Vagina (tissue), 2 donors: ENCODE data around the gene TAOK3. TPM values are rescaled to one million over a fixed set of nuclear protein-coding genes. Genes with fewer than 3 reads are reported as not detected.

ENCODE experiments used
- DNase-seq, 2 donors: peaks; one replicate each; pipeline ENCODE4 v3.0.0-alpha.2; 2017; ENCODE audit errors: extremely low spot score in 2 of 2
- H3K27ac ChIP-seq: fragments of 200-600 bp; sonication (generic); one replicate; pipeline ENCODE4 v1.5.1; 2019
- H3K27me3 ChIP-seq: fragments of 200-600 bp; sonication (generic); one replicate; pipeline ENCODE4 v1.5.1; 2019
- H3K36me3 ChIP-seq, 2 donors: fragments of 200-600 bp; sonication (generic); one replicate each; pipeline ENCODE4 v1.5.1; 2017 to 2019
- H3K4me1 ChIP-seq: fragments of 200-600 bp; sonication (generic); one replicate; pipeline ENCODE4 v1.5.1; 2019
- H3K4me3 ChIP-seq, 2 donors: fragments of 200-600 bp; sonication (generic); 1 replicate in 1 of 2; 2 replicates in 1 of 2; pipeline ENCODE4 v1.5.1; 2016 to 2019
- H3K9me3 ChIP-seq: fragments of 200-600 bp; sonication (generic); one replicate; pipeline ENCODE4 v1.5.1; 2019
- CTCF ChIP-seq, 3 experiments: fragments of 450-650 bp in 2 of 3; fragments of 200-600 bp in 1 of 3; sonication (generic) in 1 of 3; IDR thresholded peaks; one replicate each; pipeline ENCODE4 v1.5.1; 2017 to 2019; ENCODE audit warnings: antibody characterized with exemption in 3 of 3, mild to moderate bottlenecking in 2 of 3, moderate library complexity in 2 of 3
- POLR2A ChIP-seq, 2 donors: fragments of 450-650 bp; IDR thresholded peaks; one replicate each; pipeline ENCODE4 v1.6.1; 2017; ENCODE audit warnings: antibody characterized with exemption in 2 of 2, mild to moderate bottlenecking in 2 of 2, moderate library complexity in 2 of 2
- POLR2AphosphoS5 ChIP-seq, 2 donors: sonication (generic); formaldehyde crosslinking; IDR thresholded peaks; one replicate each; pipeline ENCODE4 v1.9.0; 2017; ENCODE audit warnings: antibody characterized with exemption in 2 of 2, mild to moderate bottlenecking in 2 of 2, low read depth in 1 of 2; ENCODE audit not compliant: insufficient read depth in 1 of 2
- intact Hi-C: fragments of 100-400 bp; cut with DNase I; formaldehyde crosslinking; loops from one replicate; pipeline ENCODE4 v1.15.1; 2023
- total RNA-seq: library from RNA; depleted of rRNA; stranded (reverse); fragments of >200 nt; gene quantifications from one replicate; pipeline ENCODE4 v1.2.3, GENCODE V29; 2016

TAOK3 gene
- total RNA-seq, 1 donor from 2014 or later: 41.0 TPM

- intact Hi-C loops: no loop called here
- no peaks in the 10 kb centered on the region for H3K4me1 ChIP-seq
- no peaks in the 10 kb centered on the region for H3K27me3 ChIP-seq
- no peaks in the 10 kb centered on the region for H3K9me3 ChIP-seq
- H3K4me3 ChIP-seq: no peak overlapping the region
- no peak for DNase-seq
- TF ChIP-seq POLR2AphosphoS5 (IDR thresholded peaks at IDR 0.05; ENCODE audit: insufficient read depth in 1 of 2, low read depth in 1 of 2) (no peak), POLR2A (IDR thresholded peaks at IDR 0.05) (no peak), CTCF (IDR thresholded peaks at IDR 0.05) (no peak)
- no peaks in the 10 kb centered on the region for H3K36me3 ChIP-seq
- H3K27ac ChIP-seq: no peak overlapping the region
Measured at GRCh38 chr12:118274066-118274465, 98.6 kb downstream of the TAOK3 start.

DNA sequence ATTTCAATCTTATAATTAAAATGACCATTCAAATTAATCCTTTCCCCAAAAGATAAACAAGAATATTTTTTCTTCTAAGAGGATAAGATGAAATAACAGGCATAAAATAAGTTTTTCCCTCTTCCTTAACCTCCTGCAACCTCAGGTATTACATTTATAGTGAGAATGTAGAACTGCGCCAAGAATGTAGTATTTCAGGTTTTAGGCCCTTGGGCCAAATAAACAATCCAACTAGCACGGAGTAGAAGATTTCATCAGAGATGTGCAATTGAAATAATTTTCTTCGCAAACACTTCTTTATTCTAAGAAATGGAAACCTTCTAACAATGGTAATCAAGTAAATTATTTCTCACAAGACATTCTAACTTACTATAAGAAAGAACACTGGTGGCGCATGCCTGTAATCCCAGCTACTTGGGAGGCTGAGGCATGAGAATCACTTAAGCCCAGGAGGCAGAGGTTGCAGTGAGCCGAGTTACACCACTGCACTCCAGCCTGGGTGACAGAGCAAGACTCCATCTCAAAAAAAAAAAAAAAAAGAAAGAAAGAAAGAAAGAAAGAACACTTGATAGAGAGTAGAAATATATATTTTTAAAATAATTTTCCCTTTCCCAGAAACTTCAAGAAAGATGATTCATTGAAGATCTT, 100.8 kb downstream of the TAOK3 start:
- TF ChIP-seq POLR2A (IDR thresholded peaks at IDR 0.05): no peak
- no peak for TF ChIP-seq CTCF (IDR thresholded peaks at IDR 0.05)
- TF ChIP-seq POLR2AphosphoS5 (IDR thresholded peaks at IDR 0.05; ENCODE audit: insufficient read depth in 1 of 2, low read depth in 1 of 2): peak in 1 of 2 donors; percentile 73
- Histone ChIP-seq H3K9me3 (no peaks in the 10 kb centered on the region), H3K27me3 (no peaks in the 10 kb centered on the region), H3K4me1 (no peaks in the 10 kb centered on the region), H3K4me3 (no peak overlapping the region), H3K27ac (no peak overlapping the region), H3K36me3 (no peaks in the 10 kb centered on the region)
- intact Hi-C loops: no loop called here
- DNase-seq: no peak

- no peak for TF ChIP-seq CTCF (IDR thresholded peaks at IDR 0.05)
- no peak for TF ChIP-seq POLR2AphosphoS5 (IDR thresholded peaks at IDR 0.05; ENCODE audit: insufficient read depth in 1 of 2, low read depth in 1 of 2)
- no peak for TF ChIP-seq POLR2A (IDR thresholded peaks at IDR 0.05)
- peaks cover 0 to 4% of the 10 kb centered on the region in 2 donors for H3K36me3 ChIP-seq
- no peaks in the 10 kb centered on the region for H3K27me3 ChIP-seq
- H3K4me3 ChIP-seq: no peak overlapping the region
- no peak for DNase-seq
- H3K27ac ChIP-seq: no peak overlapping the region
- no peaks in the 10 kb centered on the region for H3K4me1 ChIP-seq
- no peaks in the 10 kb centered on the region for H3K9me3 ChIP-seq
- intact Hi-C loops: no loop called here
Measured at GRCh38 chr12:118271183-118271582, 101.5 kb downstream of the TAOK3 start.

DNA sequence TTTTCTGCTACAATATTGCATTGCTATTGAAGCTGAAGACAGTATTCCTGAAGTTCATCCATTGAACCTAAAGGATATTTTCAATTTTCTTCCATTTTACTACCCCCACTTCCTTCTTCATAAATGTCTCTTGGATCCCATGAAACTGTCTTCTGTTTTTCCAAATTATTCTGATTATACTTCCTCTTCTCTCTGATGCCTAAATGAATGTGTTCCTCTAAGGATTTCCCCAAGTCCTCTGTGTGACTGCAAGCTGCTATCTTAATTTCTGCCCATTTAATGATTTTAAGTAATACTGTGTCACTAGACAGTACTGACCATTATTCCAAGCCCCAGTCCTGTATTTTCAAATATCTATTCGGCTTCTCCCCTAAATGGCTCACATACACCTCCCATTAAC, 102.9 kb downstream of the TAOK3 start:
- TF ChIP-seq POLR2A (IDR thresholded peaks at IDR 0.05) (no peak), POLR2AphosphoS5 (IDR thresholded peaks at IDR 0.05; ENCODE audit: insufficient read depth in 1 of 2, low read depth in 1 of 2) (no peak), CTCF (IDR thresholded peaks at IDR 0.05) (no peak)
- no peaks in the 10 kb centered on the region for H3K4me1 ChIP-seq
- DNase-seq: no peak
- H3K27ac ChIP-seq: no peak overlapping the region
- no peaks in the 10 kb centered on the region for H3K9me3 ChIP-seq
- no peak overlapping the region for H3K4me3 ChIP-seq
- H3K27me3 ChIP-seq: no peaks in the 10 kb centered on the region
- H3K36me3 ChIP-seq: peaks cover 0 to 9% of the 10 kb centered on the region in 2 donors
- intact Hi-C loops: no loop called here

DNA sequence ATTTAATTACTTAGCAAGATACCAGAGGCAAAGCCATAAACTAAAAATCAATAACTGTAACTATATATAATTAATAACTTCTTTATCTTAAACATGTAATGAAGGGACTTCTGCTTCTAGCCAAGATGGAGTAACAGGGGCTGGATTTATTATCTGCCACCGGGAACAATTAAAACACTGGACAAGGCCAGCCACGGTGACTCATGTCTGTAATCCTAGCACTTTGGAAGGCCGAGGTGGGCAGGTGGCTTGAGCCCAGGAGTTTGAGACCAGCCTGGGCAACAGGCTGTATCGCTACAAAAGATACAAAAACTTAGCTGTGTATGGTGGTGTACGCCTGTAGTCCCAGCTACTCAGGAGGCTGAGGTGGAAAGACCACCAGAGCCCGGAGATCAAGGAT, 113.6 kb downstream of the TAOK3 start:
- no peak overlapping the region for H3K4me3 ChIP-seq
- H3K27me3 ChIP-seq: no peaks in the 10 kb centered on the region
- no peak for DNase-seq
- no peaks in the 10 kb centered on the region for H3K9me3 ChIP-seq
- H3K27ac ChIP-seq: no peak overlapping the region
- TF ChIP-seq POLR2AphosphoS5 (IDR thresholded peaks at IDR 0.05; ENCODE audit: insufficient read depth in 1 of 2, low read depth in 1 of 2): no peak
- TF ChIP-seq CTCF (IDR thresholded peaks at IDR 0.05): no peak
- no peak for TF ChIP-seq POLR2A (IDR thresholded peaks at IDR 0.05)
- intact Hi-C loops: no loop called here
- H3K36me3 ChIP-seq: peaks cover 0 to 10% of the 10 kb centered on the region in 2 donors
- H3K4me1 ChIP-seq: no peaks in the 10 kb centered on the region
